Kidney (tissue), 14 donors: ENCODE measurements around the gene SBF2. TPM values are rescaled to one million over a fixed set of nuclear protein-coding genes. Genes with fewer than 3 reads are reported as not detected.

Experiments
- DNase-seq, 5 donors: peaks; one replicate each; pipeline ENCODE4 v3.0.0-alpha.2; 2013 to 2020
- FAIRE-seq: peaks from 2 replicates; lab custom pipeline; 2012; peaks lifted over from hg19 to GRCh38; lab: Jason Lieb, UNC
- H3K27ac ChIP-seq, 2 donors: one replicate each; pipeline ENCODE4 v1.7.0; 2013; ENCODE audit warnings: low read depth in 2 of 2, low read length in 2 of 2, inconsistent platforms in 1 of 2
- H3K27me3 ChIP-seq: one replicate; pipeline ENCODE4 v1.7.1; 2013; ENCODE audit warnings: low read length, inconsistent platforms; ENCODE audit not compliant: control insufficient read depth, insufficient read depth
- H3K36me3 ChIP-seq, 3 donors: one replicate each; pipeline versions ENCODE4 v1.7.0 to v1.7.1; 2013; ENCODE audit warnings: low read length in 3 of 3, control low read depth in 1 of 3, inconsistent platforms in 1 of 3; ENCODE audit not compliant: insufficient read depth in 3 of 3, control insufficient read depth in 2 of 3
- H3K4me1 ChIP-seq, 3 donors: one replicate each; pipeline versions ENCODE4 v1.7.0 to v1.7.1; 2013; ENCODE audit warnings: low read length in 3 of 3, inconsistent platforms in 1 of 3, low read depth in 1 of 3; ENCODE audit not compliant: control insufficient read depth in 2 of 3, insufficient read depth in 2 of 3
- H3K4me3 ChIP-seq, 3 donors: one replicate each; pipeline versions ENCODE4 v1.7.0 to v1.8.1; 2013; ENCODE audit warnings: low read length in 3 of 3, control low read depth in 1 of 3, inconsistent platforms in 1 of 3
- H3K9ac ChIP-seq, 3 donors: one replicate each; pipeline versions ENCODE4 v1.7.0 to v1.7.1; 2013; ENCODE audit warnings: low read length in 3 of 3, control low read depth in 1 of 3, inconsistent platforms in 1 of 3
- H3K9me3 ChIP-seq, 3 donors: one replicate each; pipeline versions ENCODE4 v1.7.0 to v1.7.1; 2013; ENCODE audit warnings: low read length in 3 of 3, control low read depth in 1 of 3, inconsistent platforms in 1 of 3; ENCODE audit not compliant: control insufficient read depth in 2 of 3, insufficient read depth in 1 of 3
- CTCF ChIP-seq: IDR thresholded peaks from 3 replicates; pipeline ENCODE4 v1.5.1; 2012; ENCODE audit warnings: mild to moderate bottlenecking, moderate library complexity, borderline replicate concordance; ENCODE audit not compliant: insufficient read depth; ENCODE audit errors: extremely low read depth
- intact Hi-C: fragments of 100-400 bp; cut with DNase I; formaldehyde crosslinking; loops from one replicate; pipeline ENCODE4 v1.11.1; 2022
- polyA plus RNA-seq: library from polyadenylated mRNA; stranded (reverse); fragments of 350-450 nt; fragmentation: Illumina TruSeq; extraction: RNeasy Lipid Tissue Mini Kit (QIAGEN cat#74804); gene quantifications from one replicate; pipeline ENCODE4 v1.2.3, GENCODE V29; 2014; ENCODE audit warnings: low read depth, low replicate concordance; ENCODE audit not compliant: insufficient read depth
- total RNA-seq: library from RNA; stranded (reverse); fragmentation: NEBNext Ultra II Directional; extraction: Animal tissue kit (Norgen Biotek cat#: 25700); gene quantifications from one replicate; pipeline ENCODE4 v1.2.1, GENCODE V29; 2021
- donor health status: control.
- donor health status: control.
- donor health status: control.
- donor health status: control.
- donor health status: control.
- donor health status: DM: yes; HTN: yes; CAD: no.
- donor health status: Normal renal cell carcinoma (clear cell type).

Gene SBF2
- total and polyA plus RNA-seq, 2 donors from 2014 or later = 13.1 to 55.4 TPM

GRCh38 chr11:9787260-9787659 lies 506.8 kb downstream of the SBF2 start:
- intact Hi-C loops = no loop called here
- no peak for TF ChIP-seq CTCF
- Histone ChIP-seq H3K27ac (no peak overlapping the region), H3K9me3 (no peaks in the 10 kb centered on the region), H3K4me3 (no peak overlapping the region), H3K4me1 (no peaks in the 10 kb centered on the region), H3K36me3 (peaks cover 0 to 22% (median 7%) of the 10 kb centered on the region in 3 donors), H3K9ac (no peak overlapping the region), H3K27me3 (no peaks in the 10 kb centered on the region)
- FAIRE-seq = no peak
- peak in 1 of 5 donors; percentile 7 for DNase-seq

DNA sequence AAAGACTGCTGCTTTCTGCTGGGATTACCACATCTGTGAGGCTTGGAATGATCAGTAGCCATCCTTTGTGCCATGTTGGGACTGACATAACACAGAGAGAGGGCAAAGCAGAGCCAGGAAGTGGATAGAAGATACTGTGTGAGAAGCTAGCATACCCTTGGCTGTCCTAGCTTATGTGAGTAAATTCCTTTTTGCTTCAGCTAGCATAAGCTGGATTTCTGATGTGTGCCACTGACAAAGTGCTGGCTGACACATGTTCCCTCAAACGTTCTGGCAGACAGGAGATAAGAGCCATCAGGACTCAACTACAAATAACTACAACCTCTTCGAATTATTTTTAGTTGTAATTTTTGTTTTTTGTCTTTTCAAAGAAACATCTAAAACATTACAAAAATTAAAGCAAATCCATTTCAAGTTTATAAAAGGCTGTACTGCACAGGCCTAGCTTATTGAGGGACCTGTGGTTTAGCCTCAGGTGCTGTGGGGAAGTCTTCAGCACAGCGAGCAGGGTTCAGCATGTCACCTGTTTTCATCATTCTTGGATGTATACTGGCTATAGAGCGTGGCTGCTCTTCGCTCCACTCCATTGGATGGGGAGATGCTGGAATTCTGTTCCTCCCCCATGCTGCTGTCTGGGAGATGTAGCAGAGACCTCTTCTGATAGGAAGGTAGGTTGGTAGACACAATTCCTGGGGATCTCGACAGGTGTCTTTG lies 509.3 kb downstream of the SBF2 start:
- no peaks in the 10 kb centered on the region for H3K9me3 ChIP-seq
- H3K27ac ChIP-seq = no peak overlapping the region
- no peaks in the 10 kb centered on the region for H3K4me1 ChIP-seq
- no peak for TF ChIP-seq CTCF
- no peak overlapping the region for H3K9ac ChIP-seq
- no peaks in the 10 kb centered on the region for H3K27me3 ChIP-seq
- no peak overlapping the region for H3K4me3 ChIP-seq
- FAIRE-seq (no peak), DNase-seq (no peak)
- H3K36me3 ChIP-seq = peaks cover 6 to 33% (median 20%) of the 10 kb centered on the region in 3 donors
- intact Hi-C loops = no loop called here

- TF ChIP-seq CTCF = no peak
- FAIRE-seq = no peak
- H3K4me1 ChIP-seq = no peaks in the 10 kb centered on the region
- DNase-seq = no peak
- no peaks in the 10 kb centered on the region for H3K27me3 ChIP-seq
- no peak overlapping the region for H3K27ac ChIP-seq
- H3K9me3 ChIP-seq = no peaks in the 10 kb centered on the region
- no peak overlapping the region for H3K9ac ChIP-seq
- H3K4me3 ChIP-seq = no peak overlapping the region
- peaks cover 8 to 37% (median 19%) of the 10 kb centered on the region in 3 donors for H3K36me3 ChIP-seq
- intact Hi-C loops = no loop called here
Measured at GRCh38 chr11:9783986-9784385, 510.0 kb downstream of the SBF2 start.
